Measurements from ENCODE around the gene USP37.

DNA sequence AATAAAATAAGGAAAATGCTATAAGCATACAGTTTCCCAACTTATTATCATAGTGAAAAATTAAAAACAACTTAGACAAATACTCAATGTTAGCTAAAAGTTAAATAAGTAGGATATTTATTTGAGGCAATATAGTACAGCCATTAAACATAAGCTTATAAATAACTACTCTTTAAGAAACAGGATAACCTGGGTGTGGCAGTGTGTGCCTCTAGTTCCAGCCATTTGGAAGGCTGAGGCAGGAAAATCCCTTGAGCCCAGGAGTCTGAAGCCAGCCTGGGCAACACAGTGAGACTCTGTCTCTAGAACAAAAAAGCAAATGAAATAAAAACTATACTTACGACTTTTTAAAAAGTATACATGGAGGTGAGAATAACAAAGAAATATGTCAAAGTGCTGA, 109.6 kb downstream of the USP37 start:
- TF ChIP-seq SRF (IDR thresholded peaks at IDR 0.05; ENCODE audit: low read depth) (no peak), YY1 (IDR thresholded peaks at IDR 0.05; ENCODE audit: extremely low read depth, insufficient replicate concordance, low read depth, low read length) (no peak), EZH2phosphoT487 (IDR thresholded peaks at IDR 0.05; ENCODE audit: borderline replicate concordance) (no peak), EZH2 (IDR thresholded peaks at IDR 0.05) (no peak), POLR2AphosphoS5 (IDR thresholded peaks at IDR 0.05; ENCODE audit: low read depth, low read length) (no peak), SIN3A (IDR thresholded peaks at IDR 0.05; ENCODE audit: low read depth) (no peak), SP1 (IDR thresholded peaks at IDR 0.05; ENCODE audit: low read depth) (no peak), ZFX (IDR thresholded peaks at IDR 0.05) (no peak), POLR2A (IDR thresholded peaks at IDR 0.05; ENCODE audit: borderline replicate concordance, extremely low read depth, insufficient read depth, insufficient read length) (no peak), ZBTB33 (IDR thresholded peaks at IDR 0.05; ENCODE audit: extremely low read depth, insufficient replicate concordance, low read length) (no peak)
- TF ChIP-seq, protein P1, sequence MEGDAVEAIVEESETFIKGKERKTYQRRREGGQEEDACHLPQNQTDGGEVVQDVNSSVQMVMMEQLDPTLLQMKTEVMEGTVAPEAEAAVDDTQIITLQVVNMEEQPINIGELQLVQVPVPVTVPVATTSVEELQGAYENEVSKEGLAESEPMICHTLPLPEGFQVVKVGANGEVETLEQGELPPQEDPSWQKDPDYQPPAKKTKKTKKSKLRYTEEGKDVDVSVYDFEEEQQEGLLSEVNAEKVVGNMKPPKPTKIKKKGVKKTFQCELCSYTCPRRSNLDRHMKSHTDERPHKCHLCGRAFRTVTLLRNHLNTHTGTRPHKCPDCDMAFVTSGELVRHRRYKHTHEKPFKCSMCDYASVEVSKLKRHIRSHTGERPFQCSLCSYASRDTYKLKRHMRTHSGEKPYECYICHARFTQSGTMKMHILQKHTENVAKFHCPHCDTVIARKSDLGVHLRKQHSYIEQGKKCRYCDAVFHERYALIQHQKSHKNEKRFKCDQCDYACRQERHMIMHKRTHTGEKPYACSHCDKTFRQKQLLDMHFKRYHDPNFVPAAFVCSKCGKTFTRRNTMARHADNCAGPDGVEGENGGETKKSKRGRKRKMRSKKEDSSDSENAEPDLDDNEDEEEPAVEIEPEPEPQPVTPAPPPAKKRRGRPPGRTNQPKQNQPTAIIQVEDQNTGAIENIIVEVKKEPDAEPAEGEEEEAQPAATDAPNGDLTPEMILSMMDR (IDR thresholded peaks at IDR 0.05 in 2 of 3, conservative IDR thresholded peaks at IDR 0.05 in 1 of 3; ENCODE audit: borderline replicate concordance in 1 of 3, insufficient read depth in 1 of 3, low read depth in 2 of 3, low read length in 2 of 3) = no peak
- TF ChIP-seq, protein P2, sequence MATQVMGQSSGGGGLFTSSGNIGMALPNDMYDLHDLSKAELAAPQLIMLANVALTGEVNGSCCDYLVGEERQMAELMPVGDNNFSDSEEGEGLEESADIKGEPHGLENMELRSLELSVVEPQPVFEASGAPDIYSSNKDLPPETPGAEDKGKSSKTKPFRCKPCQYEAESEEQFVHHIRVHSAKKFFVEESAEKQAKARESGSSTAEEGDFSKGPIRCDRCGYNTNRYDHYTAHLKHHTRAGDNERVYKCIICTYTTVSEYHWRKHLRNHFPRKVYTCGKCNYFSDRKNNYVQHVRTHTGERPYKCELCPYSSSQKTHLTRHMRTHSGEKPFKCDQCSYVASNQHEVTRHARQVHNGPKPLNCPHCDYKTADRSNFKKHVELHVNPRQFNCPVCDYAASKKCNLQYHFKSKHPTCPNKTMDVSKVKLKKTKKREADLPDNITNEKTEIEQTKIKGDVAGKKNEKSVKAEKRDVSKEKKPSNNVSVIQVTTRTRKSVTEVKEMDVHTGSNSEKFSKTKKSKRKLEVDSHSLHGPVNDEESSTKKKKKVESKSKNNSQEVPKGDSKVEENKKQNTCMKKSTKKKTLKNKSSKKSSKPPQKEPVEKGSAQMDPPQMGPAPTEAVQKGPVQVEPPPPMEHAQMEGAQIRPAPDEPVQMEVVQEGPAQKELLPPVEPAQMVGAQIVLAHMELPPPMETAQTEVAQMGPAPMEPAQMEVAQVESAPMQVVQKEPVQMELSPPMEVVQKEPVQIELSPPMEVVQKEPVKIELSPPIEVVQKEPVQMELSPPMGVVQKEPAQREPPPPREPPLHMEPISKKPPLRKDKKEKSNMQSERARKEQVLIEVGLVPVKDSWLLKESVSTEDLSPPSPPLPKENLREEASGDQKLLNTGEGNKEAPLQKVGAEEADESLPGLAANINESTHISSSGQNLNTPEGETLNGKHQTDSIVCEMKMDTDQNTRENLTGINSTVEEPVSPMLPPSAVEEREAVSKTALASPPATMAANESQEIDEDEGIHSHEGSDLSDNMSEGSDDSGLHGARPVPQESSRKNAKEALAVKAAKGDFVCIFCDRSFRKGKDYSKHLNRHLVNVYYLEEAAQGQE (IDR thresholded peaks at IDR 0.05; ENCODE audit: low read depth) = no peak
- TF ChIP-seq, protein P3, sequence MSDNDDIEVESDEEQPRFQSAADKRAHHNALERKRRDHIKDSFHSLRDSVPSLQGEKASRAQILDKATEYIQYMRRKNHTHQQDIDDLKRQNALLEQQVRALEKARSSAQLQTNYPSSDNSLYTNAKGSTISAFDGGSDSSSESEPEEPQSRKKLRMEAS (IDR thresholded peaks at IDR 0.05) = no peak

Measured in HCT116 (cell line).